ENCODE results near the gene NNMT.

DNA sequence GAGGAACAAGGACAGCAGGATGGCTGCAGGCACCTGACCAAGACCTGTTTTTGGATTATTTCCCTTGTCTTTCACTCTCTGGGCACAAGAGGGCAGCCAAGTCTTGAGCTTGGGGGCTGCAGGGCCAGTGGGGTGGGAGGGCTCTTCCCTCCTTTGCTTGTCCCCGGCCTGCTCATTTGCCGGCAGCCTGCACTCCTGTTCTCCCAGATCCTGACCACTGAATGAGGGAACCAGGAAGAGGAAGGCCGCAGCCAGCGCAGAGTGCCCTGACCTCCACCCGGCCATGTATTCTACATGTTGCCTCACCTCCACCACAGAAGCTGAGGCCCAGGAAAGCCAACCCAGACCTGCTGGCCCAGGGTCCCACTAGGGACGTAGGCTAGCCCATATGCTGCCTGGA, 15.5 kb upstream of the NNMT start:
- TF ChIP-seq POLR2AphosphoS5 (IDR thresholded peaks at IDR 0.05) (no peak), POLR2A (IDR thresholded peaks at IDR 0.05) (no peak)

Measured in prostate gland (tissue), 1 donor.